ENCODE data around the gene MYLK4.

DNA sequence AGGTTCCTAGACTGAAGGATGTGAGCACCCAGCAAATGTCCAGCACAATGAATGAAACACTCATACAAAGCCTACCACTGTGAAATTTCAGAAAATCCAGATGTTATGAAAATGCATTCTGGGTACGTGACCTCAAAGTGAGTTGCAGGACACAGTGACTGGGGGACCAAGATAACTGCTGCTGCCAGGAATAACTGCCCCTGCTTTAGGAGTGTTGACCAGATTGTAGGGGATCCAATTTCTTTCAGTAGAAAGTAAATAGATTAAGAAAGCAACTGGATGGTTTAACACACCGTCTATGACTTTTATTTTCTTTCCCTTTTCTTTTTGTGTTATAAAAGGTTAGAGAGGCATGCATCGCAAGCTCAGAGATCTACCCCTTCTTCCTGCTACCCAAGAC lies 29.5 kb downstream of the MYLK4 start:
- TF ChIP-seq POLR2A (IDR thresholded peaks at IDR 0.05; ENCODE audit: low read length) (no peak), GATA1 (IDR thresholded peaks at IDR 0.05; ENCODE audit: low read depth, low read length) (no peak)
